Measurements from ENCODE around the gene ZNF710.

- no peak for TF ChIP-seq CTCF (IDR thresholded peaks at IDR 0.05 in 8 of 11, conservative IDR thresholded peaks at IDR 0.05 in 3 of 11)
- no peak for TF ChIP-seq POLR2AphosphoS5 (IDR thresholded peaks at IDR 0.05)
- no peak for TF ChIP-seq POLR2A (IDR thresholded peaks at IDR 0.05)
These were observed 25.5 kb upstream of the ZNF710 start for GRCh38 chr15:89975482-89976245.
